ENCODE data around the gene FBXO36. TPM values are rescaled to one million over a fixed set of nuclear protein-coding genes. Genes with fewer than 3 reads are reported as not detected.
"Not testable (repeated sequence)": the region's sequence is repeated elsewhere in the genome, so short reads cannot be mapped to it uniquely, and the experiment has no call there.

FBXO36 gene
- total RNA-seq, 4 donors from 2014 or later: 0.79 to 2.7 (median 1.3) TPM

DNA sequence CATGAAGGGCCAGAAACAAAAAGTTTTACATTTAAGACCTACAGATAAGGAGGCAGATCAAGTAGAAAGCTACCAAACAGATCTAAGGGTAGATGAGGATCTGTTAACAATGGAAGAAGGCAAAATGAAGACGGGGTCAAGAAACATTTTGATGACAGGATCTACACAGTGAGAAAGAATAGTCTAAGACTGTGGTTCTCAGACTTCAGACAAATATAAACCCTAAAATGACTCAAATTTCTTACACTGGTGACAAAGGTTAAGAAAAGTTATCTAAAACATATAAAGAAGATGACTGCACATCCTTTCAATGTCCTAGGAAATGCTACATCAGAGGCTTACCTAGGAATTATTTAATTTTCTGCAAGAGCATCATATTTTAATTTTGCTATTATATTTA, 34.9 kb upstream of the FBXO36 start:
- Histone ChIP-seq H3K4me3 (no peak overlapping the region), H3K27me3 (no peaks in the 10 kb centered on the region), H3K9me3 (no peaks in the 10 kb centered on the region), H3K36me3 (peaks cover 0 to 26% (median 0%) of the 10 kb centered on the region in 3 donors), H3K4me1 (peaks cover 0 to 42% (median 0%) of the 10 kb centered on the region in 3 donors), H3K27ac (no peak overlapping the region)
- intact Hi-C loops (cut with DNase I): no loop called here
- TF ChIP-seq POLR2A (IDR thresholded peaks at IDR 0.05): no peak
- TF ChIP-seq, protein P1, sequence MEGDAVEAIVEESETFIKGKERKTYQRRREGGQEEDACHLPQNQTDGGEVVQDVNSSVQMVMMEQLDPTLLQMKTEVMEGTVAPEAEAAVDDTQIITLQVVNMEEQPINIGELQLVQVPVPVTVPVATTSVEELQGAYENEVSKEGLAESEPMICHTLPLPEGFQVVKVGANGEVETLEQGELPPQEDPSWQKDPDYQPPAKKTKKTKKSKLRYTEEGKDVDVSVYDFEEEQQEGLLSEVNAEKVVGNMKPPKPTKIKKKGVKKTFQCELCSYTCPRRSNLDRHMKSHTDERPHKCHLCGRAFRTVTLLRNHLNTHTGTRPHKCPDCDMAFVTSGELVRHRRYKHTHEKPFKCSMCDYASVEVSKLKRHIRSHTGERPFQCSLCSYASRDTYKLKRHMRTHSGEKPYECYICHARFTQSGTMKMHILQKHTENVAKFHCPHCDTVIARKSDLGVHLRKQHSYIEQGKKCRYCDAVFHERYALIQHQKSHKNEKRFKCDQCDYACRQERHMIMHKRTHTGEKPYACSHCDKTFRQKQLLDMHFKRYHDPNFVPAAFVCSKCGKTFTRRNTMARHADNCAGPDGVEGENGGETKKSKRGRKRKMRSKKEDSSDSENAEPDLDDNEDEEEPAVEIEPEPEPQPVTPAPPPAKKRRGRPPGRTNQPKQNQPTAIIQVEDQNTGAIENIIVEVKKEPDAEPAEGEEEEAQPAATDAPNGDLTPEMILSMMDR (IDR thresholded peaks at IDR 0.05): no peak
- WGBS, 2 donors: 60 to 88% methylated on average over 1 of the region's 1 CpG
- no peak for DNase-seq

DNA sequence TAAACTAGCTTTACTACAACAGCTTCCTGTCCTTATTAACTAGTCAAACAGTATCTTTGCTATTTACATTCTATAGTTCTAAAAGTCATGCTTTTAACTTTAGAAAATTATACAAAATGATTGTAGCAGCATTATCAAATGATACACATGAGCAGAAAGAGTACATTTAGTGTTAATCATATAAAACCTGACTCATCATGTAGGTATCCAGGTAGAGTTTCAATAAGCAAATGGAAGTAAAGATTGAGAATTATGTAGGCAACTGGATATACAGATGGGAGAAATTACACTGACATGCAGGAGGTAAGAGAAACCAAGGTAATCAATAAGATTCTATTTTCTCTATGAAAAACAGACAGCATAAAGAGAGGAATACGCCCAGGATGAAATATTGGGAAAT, 34.3 kb upstream of the FBXO36 start:
- peaks cover 0 to 42% (median 0%) of the 10 kb centered on the region in 3 donors for H3K4me1 ChIP-seq
- no peak overlapping the region for H3K4me3 ChIP-seq
- no peaks in the 10 kb centered on the region for H3K9me3 ChIP-seq
- TF ChIP-seq POLR2A (IDR thresholded peaks at IDR 0.05): no peak
- TF ChIP-seq, protein P1 (IDR thresholded peaks at IDR 0.05): no peak
- no peaks in the 10 kb centered on the region for H3K27me3 ChIP-seq
- H3K36me3 ChIP-seq: peaks cover 0 to 26% (median 0%) of the 10 kb centered on the region in 3 donors
- H3K27ac ChIP-seq: no peak overlapping the region
- 100% methylated on average over 1 of the region's 1 CpG for WGBS, 2 donors
- intact Hi-C loops (cut with DNase I): no loop called here
- no peak for DNase-seq

- intact Hi-C loops (cut with DNase I): no loop called here
- no peaks in the 10 kb centered on the region for H3K9me3 ChIP-seq
Observed at GRCh38 chr2:229889023-229889422, 33.3 kb upstream of the FBXO36 start.

DNA sequence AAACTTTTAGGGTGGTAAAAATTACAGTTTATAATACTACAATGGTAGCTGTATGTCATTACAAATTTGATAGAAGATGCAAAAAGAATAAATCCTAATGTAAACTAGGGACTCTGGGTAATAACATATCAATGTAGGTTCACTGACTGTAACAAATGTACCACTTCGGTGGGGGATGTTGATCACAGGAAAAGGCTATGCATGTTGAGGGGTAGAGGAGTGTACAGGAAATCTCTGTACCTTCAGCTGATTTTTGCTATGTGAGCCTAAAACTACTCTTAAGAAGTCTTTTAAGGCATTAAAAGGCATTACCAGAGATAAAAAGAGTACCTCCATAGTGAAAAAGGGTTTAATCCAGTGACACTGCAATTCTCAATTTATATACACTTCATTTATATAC, 25.4 kb upstream of the FBXO36 start:
- Histone ChIP-seq H3K36me3 (peaks cover 0 to 17% (median 0%) of the 10 kb centered on the region in 3 donors), H3K27me3 (no peaks in the 10 kb centered on the region), H3K4me1 (peaks cover 0 to 23% (median 0%) of the 10 kb centered on the region in 3 donors), H3K4me3 (no peak overlapping the region), H3K9me3 (no peaks in the 10 kb centered on the region), H3K27ac (no peak overlapping the region)
- DNase-seq: no peak
- no peak for TF ChIP-seq POLR2A (IDR thresholded peaks at IDR 0.05)
- TF ChIP-seq, protein P1 (IDR thresholded peaks at IDR 0.05): no peak
- 48 to 68% methylated on average over 1 of the region's 1 CpG for WGBS, 2 donors
- intact Hi-C loops (cut with DNase I): no loop called here

More at GRCh38 chr2:229889023-229889422, 33.3 kb upstream of the FBXO36 start:
- H3K4me1 ChIP-seq: peaks cover 0 to 42% (median 0%) of the 10 kb centered on the region in 3 donors
- no peak for DNase-seq
- WGBS, 2 donors: 78 to 82% methylated on average over 2 of the region's 2 CpGs
- no peak overlapping the region for H3K27ac ChIP-seq
- peaks cover 0 to 26% (median 0%) of the 10 kb centered on the region in 3 donors for H3K36me3 ChIP-seq
- no peak for TF ChIP-seq POLR2A (IDR thresholded peaks at IDR 0.05)
- TF ChIP-seq, protein P1 (IDR thresholded peaks at IDR 0.05): no peak
- H3K4me3 ChIP-seq: no peak overlapping the region
- no peaks in the 10 kb centered on the region for H3K27me3 ChIP-seq

GRCh38 chr2:229899604-229900003, 22.7 kb upstream of the FBXO36 start:
- H3K36me3 ChIP-seq: peaks cover 0 to 37% (median 0%) of the 10 kb centered on the region in 3 donors
- H3K4me1 ChIP-seq: peaks cover 0 to 27% (median 0%) of the 10 kb centered on the region in 3 donors
- DNase-seq: no peak
- H3K4me3 ChIP-seq: no peak overlapping the region
- WGBS, 2 donors: 79 to 92% methylated on average over 3 of the region's 3 CpGs
- no peaks in the 10 kb centered on the region for H3K9me3 ChIP-seq
- no peaks in the 10 kb centered on the region for H3K27me3 ChIP-seq
- intact Hi-C loops (cut with DNase I): no loop called here
- no peak overlapping the region for H3K27ac ChIP-seq
- no peak for TF ChIP-seq POLR2A (IDR thresholded peaks at IDR 0.05)

DNA sequence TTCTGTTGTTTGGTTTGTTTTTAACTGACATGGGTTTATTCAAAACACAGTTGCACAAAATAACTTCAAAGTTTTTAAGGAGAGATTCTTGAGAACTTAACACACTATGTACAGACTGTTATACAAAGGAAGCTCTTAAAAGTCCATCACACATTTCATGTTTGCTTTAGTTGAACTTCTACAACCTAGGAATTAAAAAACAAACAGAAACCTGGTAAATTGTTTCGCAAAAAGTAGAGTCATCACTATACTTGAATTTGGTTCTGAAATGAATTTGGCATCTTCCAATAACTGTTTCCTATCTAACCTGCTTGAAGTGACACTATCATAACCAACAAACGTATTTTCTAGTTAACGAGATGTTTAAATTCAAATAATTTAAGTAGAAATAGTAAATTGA, 22.3 kb upstream of the FBXO36 start:
- no peak for DNase-seq
- Histone ChIP-seq H3K27ac (no peak overlapping the region), H3K4me3 (no peak overlapping the region), H3K27me3 (no peaks in the 10 kb centered on the region), H3K9me3 (no peaks in the 10 kb centered on the region), H3K36me3 (peaks cover 0 to 41% (median 0%) of the 10 kb centered on the region in 3 donors), H3K4me1 (peaks cover 0 to 27% (median 0%) of the 10 kb centered on the region in 3 donors)
- TF ChIP-seq, protein P1 (IDR thresholded peaks at IDR 0.05): no peak
- no peak for TF ChIP-seq POLR2A (IDR thresholded peaks at IDR 0.05)
- 70 to 82% methylated on average over 3 of the region's 3 CpGs for WGBS, 2 donors
- intact Hi-C loops (cut with DNase I): no loop called here

DNA sequence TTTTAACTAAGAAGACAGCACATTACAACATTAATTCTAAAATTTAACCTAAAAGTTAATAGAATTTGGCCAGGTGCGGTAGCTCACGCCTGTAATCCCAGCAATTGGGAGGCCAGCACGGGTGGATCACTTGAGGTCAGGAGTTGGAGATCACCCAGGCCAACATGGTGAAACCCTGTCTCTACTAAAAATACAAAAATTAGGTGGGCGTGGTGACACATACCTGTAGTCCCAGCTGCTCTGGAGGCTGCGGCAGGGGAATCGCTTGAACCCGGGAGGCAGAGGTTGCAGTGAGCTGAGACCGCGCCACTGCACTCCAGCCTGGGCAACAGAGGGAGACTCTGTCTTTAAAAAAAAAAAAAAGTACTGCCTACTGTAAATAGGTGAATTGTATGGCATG, 21.8 kb upstream of the FBXO36 start:
- peaks cover 0 to 25% (median 0%) of the 10 kb centered on the region in 3 donors for H3K4me1 ChIP-seq
- 81% methylated on average over 8 to 9 of the region's 9 CpGs for WGBS, 2 donors
- DNase-seq; H3K4me3 ChIP-seq; intact Hi-C loops (cut with DNase I); H3K27me3 ChIP-seq; H3K27ac ChIP-seq; H3K9me3 ChIP-seq: not testable (repeated sequence)
- H3K36me3 ChIP-seq: peaks cover 0 to 45% (median 0%) of the 10 kb centered on the region in 3 donors

All from esophagus squamous epithelium (tissue), 5 donors.